ENCODE data around the gene APEX1.
A peak's percentile ranks its signal among the peaks of the same experiment; 100 is the strongest.

The APEX1 gene

DNA sequence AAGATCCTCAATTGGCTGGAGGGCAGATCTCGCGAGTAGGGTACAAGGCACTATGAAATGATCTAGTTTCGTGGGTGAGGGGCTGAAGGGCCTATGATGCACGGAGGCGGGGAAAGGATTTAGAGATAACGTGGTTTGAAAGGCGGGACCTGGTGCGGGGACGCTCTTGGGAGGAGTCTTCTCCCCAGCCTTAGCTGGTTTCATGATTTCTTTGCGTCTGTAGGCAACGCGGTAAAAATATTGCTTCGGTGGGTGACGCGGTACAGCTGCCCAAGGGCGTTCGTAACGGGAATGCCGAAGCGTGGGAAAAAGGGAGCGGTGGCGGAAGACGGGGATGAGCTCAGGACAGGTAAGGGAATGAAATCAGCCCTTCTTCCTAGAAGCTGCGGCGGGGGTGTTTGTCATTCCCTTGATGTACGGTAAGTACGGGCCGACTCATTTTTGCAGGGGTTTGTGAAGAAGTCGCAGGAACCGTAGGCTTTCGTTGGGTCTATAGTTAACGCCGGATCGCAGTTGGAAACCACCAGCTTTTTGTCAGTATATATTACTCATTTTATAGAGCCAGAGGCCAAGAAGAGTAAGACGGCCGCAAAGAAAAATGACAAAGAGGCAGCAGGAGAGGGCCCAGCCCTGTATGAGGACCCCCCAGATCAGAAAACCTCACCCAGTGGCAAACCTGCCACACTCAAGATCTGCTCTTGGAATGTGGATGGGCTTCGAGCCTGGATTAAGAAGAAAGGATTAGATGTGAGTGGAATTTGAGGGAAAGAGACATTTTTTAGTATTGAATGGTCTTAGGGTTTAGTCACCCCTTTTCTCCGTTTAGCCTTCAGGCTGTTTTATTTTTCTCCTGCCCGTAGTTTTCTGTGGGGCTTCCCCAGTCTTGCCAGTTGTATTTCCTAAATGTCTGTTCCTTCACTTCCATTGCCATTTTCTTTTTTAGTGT lies 602 bp downstream of the APEX1 start:
- TF ChIP-seq EZH2phosphoT487 (IDR thresholded peaks at IDR 0.05; ENCODE audit: low read depth): no peak
- TF ChIP-seq, protein P1, sequence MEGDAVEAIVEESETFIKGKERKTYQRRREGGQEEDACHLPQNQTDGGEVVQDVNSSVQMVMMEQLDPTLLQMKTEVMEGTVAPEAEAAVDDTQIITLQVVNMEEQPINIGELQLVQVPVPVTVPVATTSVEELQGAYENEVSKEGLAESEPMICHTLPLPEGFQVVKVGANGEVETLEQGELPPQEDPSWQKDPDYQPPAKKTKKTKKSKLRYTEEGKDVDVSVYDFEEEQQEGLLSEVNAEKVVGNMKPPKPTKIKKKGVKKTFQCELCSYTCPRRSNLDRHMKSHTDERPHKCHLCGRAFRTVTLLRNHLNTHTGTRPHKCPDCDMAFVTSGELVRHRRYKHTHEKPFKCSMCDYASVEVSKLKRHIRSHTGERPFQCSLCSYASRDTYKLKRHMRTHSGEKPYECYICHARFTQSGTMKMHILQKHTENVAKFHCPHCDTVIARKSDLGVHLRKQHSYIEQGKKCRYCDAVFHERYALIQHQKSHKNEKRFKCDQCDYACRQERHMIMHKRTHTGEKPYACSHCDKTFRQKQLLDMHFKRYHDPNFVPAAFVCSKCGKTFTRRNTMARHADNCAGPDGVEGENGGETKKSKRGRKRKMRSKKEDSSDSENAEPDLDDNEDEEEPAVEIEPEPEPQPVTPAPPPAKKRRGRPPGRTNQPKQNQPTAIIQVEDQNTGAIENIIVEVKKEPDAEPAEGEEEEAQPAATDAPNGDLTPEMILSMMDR (IDR thresholded peaks at IDR 0.05; ENCODE audit: low read depth, low read length): no peak
- Histone ChIP-seq H3K36me3 (replicated peaks; ENCODE audit: low read depth, low read length) (peaks cover 58% of the 10 kb centered on the region), H3K4me3 (ENCODE audit: low read length) (peak overlapping the region; percentile 93), H3K4me2 (ENCODE audit: low read length) (peak overlapping the region; percentile 95), H3K27ac (ENCODE audit: low read length) (peak overlapping the region; percentile 88), H4K20me1 (ENCODE audit: insufficient read depth, low read length) (no peaks in the 10 kb centered on the region), H2AFZ (ENCODE audit: low read depth, low read length) (peak overlapping the region; percentile 49; the same call in 1 of the 2 replicates), H3K79me2 (ENCODE audit: low read length) (peaks cover 79% of the 10 kb centered on the region), H3K4me1 (ENCODE audit: low read length) (peaks cover 36% of the 10 kb centered on the region), H3K27me3 (ENCODE audit: low read depth, low read length) (no peaks in the 10 kb centered on the region), H3K9me3 (ENCODE audit: insufficient read depth, low read length) (no peaks in the 10 kb centered on the region), H3K9ac (ENCODE audit: low read length) (peak overlapping the region; percentile 94)

DNA sequence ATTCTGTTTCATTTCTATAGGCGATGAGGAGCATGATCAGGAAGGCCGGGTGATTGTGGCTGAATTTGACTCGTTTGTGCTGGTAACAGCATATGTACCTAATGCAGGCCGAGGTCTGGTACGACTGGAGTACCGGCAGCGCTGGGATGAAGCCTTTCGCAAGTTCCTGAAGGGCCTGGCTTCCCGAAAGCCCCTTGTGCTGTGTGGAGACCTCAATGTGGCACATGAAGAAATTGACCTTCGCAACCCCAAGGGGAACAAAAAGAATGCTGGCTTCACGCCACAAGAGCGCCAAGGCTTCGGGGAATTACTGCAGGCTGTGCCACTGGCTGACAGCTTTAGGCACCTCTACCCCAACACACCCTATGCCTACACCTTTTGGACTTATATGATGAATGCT lies 1.9 kb downstream of the APEX1 start:
- Histone ChIP-seq H3K27me3 (ENCODE audit: low read depth, low read length) (no peaks in the 10 kb centered on the region), H3K4me3 (ENCODE audit: low read length) (no peak overlapping the region), H3K4me2 (ENCODE audit: low read length) (peak overlapping the region; percentile 95), H3K36me3 (replicated peaks; ENCODE audit: low read depth, low read length) (peaks cover 52% of the 10 kb centered on the region), H3K9me3 (ENCODE audit: insufficient read depth, low read length) (no peaks in the 10 kb centered on the region), H3K4me1 (ENCODE audit: low read length) (peaks cover 36% of the 10 kb centered on the region), H2AFZ (ENCODE audit: low read depth, low read length) (no peak overlapping the region), H3K27ac (ENCODE audit: low read length) (no peak overlapping the region), H3K79me2 (ENCODE audit: low read length) (peaks cover 84% of the 10 kb centered on the region), H4K20me1 (ENCODE audit: insufficient read depth, low read length) (no peaks in the 10 kb centered on the region), H3K9ac (ENCODE audit: low read length) (no peak overlapping the region)
- TF ChIP-seq, protein P1 (IDR thresholded peaks at IDR 0.05; ENCODE audit: low read depth, low read length): no peak
- no peak for TF ChIP-seq EZH2phosphoT487 (IDR thresholded peaks at IDR 0.05; ENCODE audit: low read depth)

DNA sequence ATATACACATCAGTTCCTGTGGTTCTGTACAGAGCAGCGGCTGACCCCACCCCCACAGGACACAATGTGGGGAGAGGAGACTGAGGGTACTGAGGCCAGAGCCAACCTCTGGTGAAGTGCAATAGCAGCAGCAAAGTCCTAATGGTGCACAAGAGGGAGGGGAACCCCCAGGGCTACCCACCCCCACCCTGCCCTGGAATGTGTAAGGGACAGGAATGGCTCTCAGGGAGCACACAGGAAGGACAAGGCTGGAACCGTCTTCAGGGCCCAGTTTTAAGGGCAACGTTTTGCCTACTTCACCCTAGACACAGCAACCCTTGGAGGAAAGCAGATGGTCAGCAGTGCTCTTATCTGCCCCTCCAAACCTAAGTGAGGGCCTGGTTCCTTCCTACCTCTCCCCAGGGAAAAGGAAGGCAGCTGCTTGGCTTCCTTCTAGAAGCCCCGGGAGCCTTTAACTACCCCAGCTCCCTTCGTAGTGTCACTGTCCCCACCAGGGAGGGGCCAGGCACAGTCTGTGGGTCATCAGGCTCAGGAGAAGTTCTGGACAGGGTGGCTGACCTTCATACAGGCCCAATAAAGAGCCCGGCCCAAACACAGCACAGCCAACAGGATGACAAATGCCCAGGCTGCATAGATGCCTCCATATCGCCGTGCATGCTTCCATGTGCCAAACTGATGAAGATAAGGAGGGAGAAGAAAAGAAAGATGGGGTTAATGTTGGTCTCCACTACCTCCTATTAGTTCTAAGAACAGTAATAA lies 3.2 kb downstream of the APEX1 start:
- TF ChIP-seq EZH2phosphoT487 (IDR thresholded peaks at IDR 0.05; ENCODE audit: low read depth): no peak
- TF ChIP-seq, protein P1 (IDR thresholded peaks at IDR 0.05; ENCODE audit: low read depth, low read length): no peak
- no peak overlapping the region for H3K4me3 ChIP-seq (ENCODE audit: low read length)
- no peaks in the 10 kb centered on the region for H4K20me1 ChIP-seq (ENCODE audit: insufficient read depth, low read length)
- H3K4me2 ChIP-seq (ENCODE audit: low read length): no peak overlapping the region
- no peak overlapping the region for H3K9ac ChIP-seq (ENCODE audit: low read length)
- H3K27ac ChIP-seq (ENCODE audit: low read length): peak overlapping the region; percentile 10; the same call in 1 of the 2 replicates
- H3K79me2 ChIP-seq (ENCODE audit: low read length): peaks cover 74% of the 10 kb centered on the region
- peaks cover 44% of the 10 kb centered on the region for H3K4me1 ChIP-seq (ENCODE audit: low read length)
- H2AFZ ChIP-seq (ENCODE audit: low read depth, low read length): no peak overlapping the region
- peaks cover 49% of the 10 kb centered on the region for H3K36me3 ChIP-seq (replicated peaks; ENCODE audit: low read depth, low read length)
- H3K9me3 ChIP-seq (ENCODE audit: insufficient read depth, low read length): no peaks in the 10 kb centered on the region
- no peaks in the 10 kb centered on the region for H3K27me3 ChIP-seq (ENCODE audit: low read depth, low read length)
